ENCODE results near the gene D2HGDH.
A peak's percentile ranks its signal among the peaks of the same experiment; 100 is the strongest.
"Not testable (repeated sequence)": the region's sequence is repeated elsewhere in the genome, so short reads cannot be mapped to it uniquely, and the experiment has no call there.

Gene D2HGDH

GRCh38 chr2:241768850-241769249 lies 34.4 kb downstream of the D2HGDH start:
- peak; percentile 6 for DNase-seq (ENCODE audit: low spot score)

GRCh38 chr2:241769819-241770184 lies 35.4 kb downstream of the D2HGDH start:
- DNase-seq (ENCODE audit: low spot score), result peak; percentile 3

GRCh38 chr2:241770185-241770935 lies 35.9 kb downstream of the D2HGDH start:
- peak; percentile 84 for DNase-seq (ENCODE audit: low spot score)

- peak; percentile 27 for DNase-seq (ENCODE audit: low spot score)
Observed at GRCh38 chr2:241770936-241771285, 36.5 kb downstream of the D2HGDH start.

- DNase-seq (ENCODE audit: low spot score), result peak; percentile 18
Observed at GRCh38 chr2:241771286-241772062, 37.0 kb downstream of the D2HGDH start.

- no peak for DNase-seq (ENCODE audit: low spot score)
Observed at GRCh38 chr2:241772063-241772499, 37.7 kb downstream of the D2HGDH start.

- peak; percentile 13 for DNase-seq (ENCODE audit: low spot score)
Observed at GRCh38 chr2:241773511-241774418, 39.3 kb downstream of the D2HGDH start.

- DNase-seq (ENCODE audit: low spot score), result peak; percentile 8
Observed at GRCh38 chr2:241774419-241775222, 40.2 kb downstream of the D2HGDH start.

GRCh38 chr2:241775223-241776177 lies 41.1 kb downstream of the D2HGDH start:
- peak; percentile 7 for DNase-seq (ENCODE audit: low spot score)

- peak; percentile 9 for DNase-seq (ENCODE audit: low spot score)
Observed at GRCh38 chr2:241776336-241777169, 42.1 kb downstream of the D2HGDH start, which contains the start of gene GAL3ST2. GAL3ST2 (plus strand) TSS chr2:241776822; CDS start chr2:241776956, 134 bp downstream.

- DNase-seq (ENCODE audit: low spot score), result peak; percentile 11
Observed at GRCh38 chr2:241777170-241777685, 42.8 kb downstream of the D2HGDH start.

- DNase-seq (ENCODE audit: low spot score), result peak; percentile 11
Observed at GRCh38 chr2:241777686-241778627, 43.5 kb downstream of the D2HGDH start.

- DNase-seq (ENCODE audit: low spot score), result no peak
Observed at GRCh38 chr2:241780939-241781569, 46.6 kb downstream of the D2HGDH start.

- DNase-seq (ENCODE audit: low spot score), result not testable (repeated sequence)
Observed at GRCh38 chr2:241782053-241782452, 47.6 kb downstream of the D2HGDH start.

- DNase-seq (ENCODE audit: low spot score), result no peak
Observed at GRCh38 chr2:241788135-241788534, 53.7 kb downstream of the D2HGDH start.

GRCh38 chr2:241788572-241788971 lies 54.1 kb downstream of the D2HGDH start:
- no peak for DNase-seq (ENCODE audit: low spot score)

GRCh38 chr2:241791385-241791784 lies 57.0 kb downstream of the D2HGDH start:
- DNase-seq (ENCODE audit: low spot score), result not testable (repeated sequence)

Measured in HuH-7.5 (cell line).